GM23338 (cell line): Measurements from ENCODE around the gene IL12RB1. TPM values are rescaled to one million over a fixed set of nuclear protein-coding genes. Genes with fewer than 3 reads are reported as not detected.

Experiments used
- ATAC-seq: fragments of 200-7000 bp; cut with Tn5 transposase; 3 replicates; pipeline ENCODE4 v1.9.1; 2020
- DNase-seq: peaks from one replicate; pipeline ENCODE4 v3.0.0-alpha.2; 2015; ENCODE audit warnings: low spot score
- H2AFZ ChIP-seq: fragments of 200-600 bp; sonication (generic); 2 replicates; pipeline ENCODE4 v1.8.0; 2016; ENCODE audit warnings: antibody characterized with exemption, mild to moderate bottlenecking, moderate library complexity
- H3F3A ChIP-seq: fragments of 200-600 bp; sonication (generic); replicated peaks from 2 replicates; pipeline ENCODE4 v1.8.0; 2017; ENCODE audit warnings: antibody characterized with exemption, mixed run types, low read depth
- H3K27ac ChIP-seq: fragments of 200-600 bp; sonication (generic); 2 replicates; pipeline ENCODE4 v1.6.1; 2016; ENCODE audit warnings: low read depth
- H3K27me3 ChIP-seq: fragments of 200-600 bp; sonication (generic); 2 replicates; pipeline ENCODE4 v1.8.0; 2016; ENCODE audit warnings: mild to moderate bottlenecking, mixed run types, moderate library complexity; ENCODE audit not compliant: insufficient read depth
- H3K36me3 ChIP-seq: fragments of 200-600 bp; sonication (generic); 2 replicates; pipeline ENCODE4 v1.8.0; 2016; ENCODE audit warnings: mild to moderate bottlenecking; ENCODE audit not compliant: insufficient read depth
- H3K4me1 ChIP-seq: fragments of 200-600 bp; sonication (generic); 2 replicates; pipeline ENCODE4 v1.8.0; 2016; ENCODE audit warnings: mild to moderate bottlenecking, moderate library complexity; ENCODE audit not compliant: insufficient read depth
- H3K4me2 ChIP-seq: fragments of 200-600 bp; sonication (generic); 2 replicates; pipeline ENCODE4 v1.7.1; 2017; ENCODE audit warnings: mixed run types
- H3K4me3 ChIP-seq: fragments of 200-600 bp; sonication (generic); 2 replicates; pipeline ENCODE4 v1.6.1; 2016; ENCODE audit warnings: mixed run types
- H3K79me2 ChIP-seq: fragments of 200-600 bp; sonication (generic); replicated peaks from 2 replicates; pipeline ENCODE4 v1.8.0; 2017; ENCODE audit warnings: mild to moderate bottlenecking; ENCODE audit not compliant: insufficient read depth
- H3K9me2 ChIP-seq: fragments of 200-600 bp; sonication (generic); 2 replicates; pipeline ENCODE4 v1.8.0; 2017; ENCODE audit not compliant: insufficient read depth
- H4K20me1 ChIP-seq: fragments of 200-600 bp; sonication (generic); replicated peaks from 2 replicates; pipeline ENCODE4 v1.8.0; 2017; ENCODE audit warnings: mild to moderate bottlenecking; ENCODE audit not compliant: insufficient read depth
- H3K27ac Mint-ChIP-seq: 2 replicates; pipeline ENCODE4 v1.8.0; 2020; ENCODE audit warnings: inconsistent platforms, mild to moderate bottlenecking, moderate library complexity, mixed read lengths
- H3K27me3 Mint-ChIP-seq: 3 replicates; pipeline ENCODE4 v1.8.0; 2022; ENCODE audit warnings: low read depth, mild to moderate bottlenecking, moderate library complexity, mixed read lengths, inconsistent platforms; ENCODE audit not compliant: insufficient read depth, poor library complexity
- H3K36me3 Mint-ChIP-seq: 3 replicates; pipeline ENCODE4 v1.8.0; 2021; ENCODE audit warnings: low read depth, mild to moderate bottlenecking, inconsistent platforms, moderate library complexity, mixed read lengths
- H3K4me1 Mint-ChIP-seq: 3 replicates; pipeline ENCODE4 v1.8.0; 2020; ENCODE audit warnings: mild to moderate bottlenecking, inconsistent platforms, mixed read lengths
- H3K4me3 Mint-ChIP-seq: 3 replicates; pipeline ENCODE4 v1.8.0; 2021; ENCODE audit warnings: moderate library complexity, mild to moderate bottlenecking, inconsistent platforms, mixed read lengths
- H3K9me3 Mint-ChIP-seq: 3 replicates; pipeline ENCODE4 v1.8.0; 2020; ENCODE audit warnings: moderate library complexity, mild to moderate bottlenecking, inconsistent platforms, mixed read lengths
- CREB1 ChIP-seq: fragments of 250-450 bp; sonication (Bioruptor Pico); IDR thresholded peaks from 2 replicates; pipeline ENCODE4 v1.5.0; 2020; ENCODE audit warnings: low read depth, mild to moderate bottlenecking, moderate library complexity
- CTCF ChIP-seq, 2 experiments: fragments of 200-600 bp in 1 of 2; sonication (generic) in 1 of 2; conservative IDR thresholded peaks; 2 replicates each; pipeline versions ENCODE4 v1.5.1 to v1.6.1; 2016 to 2017; ENCODE audit warnings: antibody characterized with exemption in 2 of 2, low read depth in 2 of 2, mild to moderate bottlenecking in 2 of 2, moderate library complexity in 1 of 2
- ETS1 ChIP-seq: IDR thresholded peaks from 2 replicates; pipeline ENCODE4 v1.6.1; 2016; ENCODE audit warnings: antibody characterized with exemption
- EZH2 ChIP-seq: fragments of 200-600 bp; sonication (generic); IDR thresholded peaks from one replicate; pipeline ENCODE4 v1.8.0; 2017; ENCODE audit warnings: antibody characterized with exemption, mild to moderate bottlenecking, low read depth; ENCODE audit not compliant: unreplicated experiment
- EZH2phosphoT487 ChIP-seq: fragments of 200-600 bp; sonication (generic); IDR thresholded peaks from one replicate; pipeline ENCODE4 v1.8.1; 2018; ENCODE audit warnings: antibody characterized with exemption; ENCODE audit not compliant: unreplicated experiment
- NANOG ChIP-seq: IDR thresholded peaks from 2 replicates; pipeline ENCODE4 v1.6.1; 2016; ENCODE audit warnings: antibody characterized with exemption, borderline replicate concordance
- POLR2AphosphoS5 ChIP-seq: IDR thresholded peaks from 2 replicates; pipeline ENCODE4 v1.6.1; 2016; ENCODE audit warnings: antibody characterized with exemption, low read depth
- REST ChIP-seq: IDR thresholded peaks from one replicate; pipeline ENCODE4 v1.6.1; 2018; ENCODE audit warnings: antibody characterized with exemption; ENCODE audit not compliant: unreplicated experiment
- STAT1 ChIP-seq: IDR thresholded peaks from one replicate; pipeline ENCODE4 v1.6.1; 2016; ENCODE audit warnings: antibody characterized with exemption; ENCODE audit not compliant: unreplicated experiment
- ZNF114 ChIP-seq: fragments of 250-450 bp; sonication (Bioruptor Pico); IDR thresholded peaks from 2 replicates; pipeline ENCODE4 v1.5.0; 2020; ENCODE audit warnings: mild to moderate bottlenecking, moderate library complexity
- polyA plus RNA-seq: library from polyadenylated mRNA; unstranded; fragments of >200 nt; fragmentation: Nextera tagmentation; extraction: Ambion mirVana; gene quantifications from 2 replicates; pipeline ENCODE4 v1.2.1, GENCODE V29; 2016
- total RNA-seq: library from RNA; depleted of rRNA; stranded (reverse); fragments of >200 nt; shearing (Covaris generic); gene quantifications from 2 replicates; pipeline ENCODE4 v1.2.3, GENCODE V29; 2014

Gene IL12RB1
- total and polyA plus RNA-seq, 2 experiments from 2014 or later: not detected

- no peak for TF ChIP-seq REST
- no peak for TF ChIP-seq STAT1
- no peak for TF ChIP-seq NANOG
- no peak for TF ChIP-seq ETS1
- no peak for TF ChIP-seq POLR2AphosphoS5
- no peak for TF ChIP-seq EZH2phosphoT487
- TF ChIP-seq EZH2: no peak
These were observed 65.5 kb downstream of the IL12RB1 start (continued) for GRCh38 chr19:18021121-18021755.

GRCh38 chr19:18020212-18021085 is 66.3 kb downstream of the IL12RB1 start:
- Mint-ChIP-seq H3K36me3 (no peaks in the 10 kb centered on the region), H3K27ac (no peak overlapping the region), H3K4me1 (peaks cover 5% of the 10 kb centered on the region), H3K9me3 (no peaks in the 10 kb centered on the region), H3K4me3 (no peak overlapping the region), H3K27me3 (peaks cover 12% of the 10 kb centered on the region)
- no peaks in the 10 kb centered on the region for H3K27me3 ChIP-seq
- no peaks in the 10 kb centered on the region for H3K4me1 ChIP-seq
- no peak overlapping the region for H3K4me3 ChIP-seq
- no peaks in the 10 kb centered on the region for H3K79me2 ChIP-seq
- H4K20me1 ChIP-seq: no peaks in the 10 kb centered on the region
- H2AFZ ChIP-seq: peak overlapping the region; percentile 81; the same call in 1 of the 2 replicates
- H3K4me2 ChIP-seq: no peak overlapping the region
- no peak overlapping the region for H3K27ac ChIP-seq
- DNase-seq (no peak), ATAC-seq (no peak)
- H3K36me3 ChIP-seq: no peaks in the 10 kb centered on the region
- H3F3A ChIP-seq: no peaks in the 10 kb centered on the region
- no peaks in the 10 kb centered on the region for H3K9me2 ChIP-seq
- TF ChIP-seq NANOG (no peak), ZNF114 (CRISPR knock-in tag) (no peak), EZH2 (no peak), POLR2AphosphoS5 (no peak), EZH2phosphoT487 (no peak), CREB1 (CRISPR knock-in tag) (no peak), CTCF (conservative IDR thresholded peaks at IDR 0.05; ENCODE audit: low read depth in 2 of 2) (no peak), REST (no peak), STAT1 (no peak), ETS1 (no peak)
